ENCODE results near the gene FOXP1.

Gene FOXP1

GRCh38 chr3:71543371-71544016 lies 40.0 kb downstream of the FOXP1 start:
- in situ Hi-C loops (cut with MboI; ENCODE audit: low pct_unique_long_range_greater_than_20kb, low sequenced_read_pairs, unreplicated experiment): no loop called here
- no peak for TF ChIP-seq CTCF (IDR thresholded peaks at IDR 0.05; ENCODE audit: extremely low read depth, insufficient read depth, missing control alignments)
- DNase-seq (ENCODE audit: low spot score): no peak

GRCh38 chr3:71542521-71543370 lies 40.8 kb downstream of the FOXP1 start:
- DNase-seq (ENCODE audit: low spot score): no peak
- no peak for TF ChIP-seq CTCF (IDR thresholded peaks at IDR 0.05; ENCODE audit: extremely low read depth, insufficient read depth, missing control alignments)
- in situ Hi-C loops (cut with MboI; ENCODE audit: low pct_unique_long_range_greater_than_20kb, low sequenced_read_pairs, unreplicated experiment): no loop called here

GRCh38 chr3:71541313-71541712 lies 42.2 kb downstream of the FOXP1 start:
- no peak for TF ChIP-seq CTCF (IDR thresholded peaks at IDR 0.05; ENCODE audit: extremely low read depth, insufficient read depth, missing control alignments)
- no peak for DNase-seq (ENCODE audit: low spot score)
- in situ Hi-C loops (cut with MboI; ENCODE audit: low pct_unique_long_range_greater_than_20kb, low sequenced_read_pairs, unreplicated experiment): no loop called here

- no peak for TF ChIP-seq CTCF (IDR thresholded peaks at IDR 0.05; ENCODE audit: extremely low read depth, insufficient read depth, missing control alignments)
- in situ Hi-C loops (cut with MboI; ENCODE audit: low pct_unique_long_range_greater_than_20kb, low sequenced_read_pairs, unreplicated experiment): no loop called here
- DNase-seq (ENCODE audit: low spot score): no peak
These were observed 46.3 kb downstream of the FOXP1 start for GRCh38 chr3:71537211-71537611.

GRCh38 chr3:71536376-71536965 lies 47.1 kb downstream of the FOXP1 start:
- in situ Hi-C loops (cut with MboI; ENCODE audit: low pct_unique_long_range_greater_than_20kb, low sequenced_read_pairs, unreplicated experiment): no loop called here
- no peak for TF ChIP-seq CTCF (IDR thresholded peaks at IDR 0.05; ENCODE audit: extremely low read depth, insufficient read depth, missing control alignments)
- no peak for DNase-seq (ENCODE audit: low spot score)

GRCh38 chr3:71533588-71533987 lies 49.9 kb downstream of the FOXP1 start:
- no peak for DNase-seq (ENCODE audit: low spot score)
- TF ChIP-seq CTCF (IDR thresholded peaks at IDR 0.05; ENCODE audit: extremely low read depth, insufficient read depth, missing control alignments): no peak
- in situ Hi-C loops (cut with MboI; ENCODE audit: low pct_unique_long_range_greater_than_20kb, low sequenced_read_pairs, unreplicated experiment): no loop called here

Measured in GM13977 (cell line).